Measurements from ENCODE around the gene PPP3CA. TPM values are rescaled to one million over a fixed set of nuclear protein-coding genes. Genes with fewer than 3 reads are reported as not detected.

Gene PPP3CA
- total and polyA plus RNA-seq, 2 donors from 2014 or later = 6.9 to 31.5 TPM

DNA sequence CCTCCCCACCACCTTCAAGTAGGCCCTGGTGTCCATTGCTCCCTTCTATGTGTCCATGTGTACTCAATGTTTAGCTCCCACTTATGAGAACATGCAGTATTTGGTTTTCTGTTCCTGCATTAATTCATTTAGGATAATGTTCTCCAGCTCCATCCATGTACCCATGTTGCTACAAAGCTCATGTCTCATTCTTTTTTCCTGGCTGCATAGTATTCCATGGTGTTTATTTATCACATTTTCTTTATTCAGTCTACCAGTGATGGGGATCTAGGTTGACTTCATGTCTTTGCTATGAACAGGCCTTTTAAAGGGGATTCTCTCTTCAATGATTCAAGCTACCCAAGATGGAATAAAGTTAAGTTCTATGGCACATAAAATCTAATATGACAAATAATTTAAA lies 119.6 kb downstream of the PPP3CA start:
- DNase-seq (no peak), FAIRE-seq (no peak)
- no peaks in the 10 kb centered on the region for H3K9me3 ChIP-seq (ENCODE audit: control insufficient read depth in 2 of 3, insufficient read depth in 1 of 3, low read length in 3 of 3)
- H3K4me1 ChIP-seq (ENCODE audit: control insufficient read depth in 2 of 3, insufficient read depth in 2 of 3, low read depth in 1 of 3, low read length in 3 of 3) = peaks cover 0 to 2% (median 0%) of the 10 kb centered on the region in 3 donors
- TF ChIP-seq, protein P1, sequence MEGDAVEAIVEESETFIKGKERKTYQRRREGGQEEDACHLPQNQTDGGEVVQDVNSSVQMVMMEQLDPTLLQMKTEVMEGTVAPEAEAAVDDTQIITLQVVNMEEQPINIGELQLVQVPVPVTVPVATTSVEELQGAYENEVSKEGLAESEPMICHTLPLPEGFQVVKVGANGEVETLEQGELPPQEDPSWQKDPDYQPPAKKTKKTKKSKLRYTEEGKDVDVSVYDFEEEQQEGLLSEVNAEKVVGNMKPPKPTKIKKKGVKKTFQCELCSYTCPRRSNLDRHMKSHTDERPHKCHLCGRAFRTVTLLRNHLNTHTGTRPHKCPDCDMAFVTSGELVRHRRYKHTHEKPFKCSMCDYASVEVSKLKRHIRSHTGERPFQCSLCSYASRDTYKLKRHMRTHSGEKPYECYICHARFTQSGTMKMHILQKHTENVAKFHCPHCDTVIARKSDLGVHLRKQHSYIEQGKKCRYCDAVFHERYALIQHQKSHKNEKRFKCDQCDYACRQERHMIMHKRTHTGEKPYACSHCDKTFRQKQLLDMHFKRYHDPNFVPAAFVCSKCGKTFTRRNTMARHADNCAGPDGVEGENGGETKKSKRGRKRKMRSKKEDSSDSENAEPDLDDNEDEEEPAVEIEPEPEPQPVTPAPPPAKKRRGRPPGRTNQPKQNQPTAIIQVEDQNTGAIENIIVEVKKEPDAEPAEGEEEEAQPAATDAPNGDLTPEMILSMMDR (IDR thresholded peaks at IDR 0.05; ENCODE audit: borderline replicate concordance, extremely low read depth, insufficient read depth) = no peak
- H3K27me3 ChIP-seq (ENCODE audit: control insufficient read depth, insufficient read depth, low read length) = no peaks in the 10 kb centered on the region
- no peaks in the 10 kb centered on the region for H3K36me3 ChIP-seq (ENCODE audit: control insufficient read depth in 2 of 3, insufficient read depth in 3 of 3, low read length in 3 of 3)
- no peak overlapping the region for H3K4me3 ChIP-seq (ENCODE audit: low read length in 3 of 3)
- no peak overlapping the region for H3K27ac ChIP-seq (ENCODE audit: low read depth in 2 of 2, low read length in 2 of 2)
- intact Hi-C loops (cut with DNase I) = no loop called here
- H3K9ac ChIP-seq (ENCODE audit: low read length in 3 of 3) = no peak overlapping the region

DNA sequence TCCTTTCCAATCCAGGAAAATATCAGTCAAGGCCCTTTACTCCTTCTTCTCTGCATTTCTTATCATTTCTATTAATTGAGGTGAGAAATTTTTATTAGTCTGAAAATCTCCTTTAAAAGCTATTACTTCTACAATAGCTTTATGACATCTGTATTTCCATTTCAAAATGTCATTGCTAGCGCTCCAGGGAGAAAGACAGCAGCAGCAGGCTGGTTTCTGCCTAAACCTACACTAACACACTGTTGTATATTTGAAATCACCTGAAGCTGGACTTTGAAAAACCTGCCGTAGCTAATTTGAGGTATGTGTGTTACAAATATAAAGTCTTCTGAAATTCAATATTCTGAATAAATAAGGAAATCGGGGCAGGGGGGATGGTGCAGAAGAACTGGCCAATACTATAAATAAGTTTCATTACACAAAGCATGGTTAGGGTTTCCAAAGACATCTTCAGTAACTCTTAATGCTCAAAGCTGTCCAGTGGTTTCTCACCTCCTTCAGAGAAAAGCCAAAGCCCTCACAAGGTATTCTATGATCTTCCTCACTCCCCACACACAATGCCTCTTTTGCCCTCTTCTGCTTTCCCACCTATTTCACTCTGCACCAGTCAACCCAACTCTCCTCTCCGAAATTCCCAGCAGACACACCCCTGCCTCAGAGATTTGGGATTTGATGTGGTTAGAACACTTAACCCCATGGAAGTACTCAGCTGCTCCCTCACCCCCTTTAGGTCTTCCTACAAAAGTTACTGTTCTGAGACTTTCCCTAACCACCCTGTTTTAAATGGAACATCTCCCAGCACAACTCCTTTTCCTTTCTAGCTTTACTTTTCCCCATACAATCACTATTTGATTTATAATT lies 122.7 kb downstream of the PPP3CA start:
- Histone ChIP-seq H3K9me3 (ENCODE audit: control insufficient read depth in 2 of 3, insufficient read depth in 1 of 3, low read length in 3 of 3) (no peaks in the 10 kb centered on the region), H3K27me3 (ENCODE audit: control insufficient read depth, insufficient read depth, low read length) (no peaks in the 10 kb centered on the region), H3K36me3 (ENCODE audit: control insufficient read depth in 2 of 3, insufficient read depth in 3 of 3, low read length in 3 of 3) (no peaks in the 10 kb centered on the region), H3K9ac (ENCODE audit: low read length in 3 of 3) (no peak overlapping the region), H3K4me1 (ENCODE audit: control insufficient read depth in 2 of 3, insufficient read depth in 2 of 3, low read depth in 1 of 3, low read length in 3 of 3) (peaks cover 0 to 4% (median 4%) of the 10 kb centered on the region in 3 donors), H3K4me3 (ENCODE audit: low read length in 3 of 3) (no peak overlapping the region), H3K27ac (ENCODE audit: low read depth in 2 of 2, low read length in 2 of 2) (no peak overlapping the region)
- DNase-seq = no peak
- TF ChIP-seq, protein P1 (IDR thresholded peaks at IDR 0.05; ENCODE audit: borderline replicate concordance, extremely low read depth, insufficient read depth) = no peak
- FAIRE-seq = no peak
- intact Hi-C loops (cut with DNase I) = no loop called here

GRCh38 chr4:101222156-101222845 lies 125.0 kb downstream of the PPP3CA start:
- Histone ChIP-seq H3K4me3 (ENCODE audit: low read length in 3 of 3) (no peak overlapping the region), H3K36me3 (ENCODE audit: control insufficient read depth in 2 of 3, insufficient read depth in 3 of 3, low read length in 3 of 3) (no peaks in the 10 kb centered on the region), H3K4me1 (ENCODE audit: control insufficient read depth in 2 of 3, insufficient read depth in 2 of 3, low read depth in 1 of 3, low read length in 3 of 3) (peaks cover 0 to 4% (median 4%) of the 10 kb centered on the region in 3 donors), H3K9ac (ENCODE audit: low read length in 3 of 3) (no peak overlapping the region), H3K27ac (ENCODE audit: low read depth in 2 of 2, low read length in 2 of 2) (no peak overlapping the region), H3K27me3 (ENCODE audit: control insufficient read depth, insufficient read depth, low read length) (no peaks in the 10 kb centered on the region), H3K9me3 (ENCODE audit: control insufficient read depth in 2 of 3, insufficient read depth in 1 of 3, low read length in 3 of 3) (no peaks in the 10 kb centered on the region)
- intact Hi-C loops (cut with DNase I) = no loop called here
- TF ChIP-seq, protein P1 (IDR thresholded peaks at IDR 0.05; ENCODE audit: borderline replicate concordance, extremely low read depth, insufficient read depth) = no peak
- DNase-seq (no peak), FAIRE-seq (no peak)
